Measurements from ENCODE around the gene HMHB1.

HMHB1 gene

GRCh38 chr5:143824851-143825720 lies 13.1 kb downstream of the HMHB1 start:
- no peak overlapping the region for H3K4me3 ChIP-seq (ENCODE audit: low read depth, low read length)
- peak; percentile 66 for DNase-seq
- TF ChIP-seq CTCF (IDR thresholded peaks at IDR 0.05; ENCODE audit: low read depth, low read length, missing control alignments), result peak; percentile 95
- H3K36me3 ChIP-seq (replicated peaks), result no peaks in the 10 kb centered on the region
- no peak overlapping the region for H3K27ac ChIP-seq
- in situ Hi-C loops (cut with HindIII; ENCODE audit: low pct_ligation_motif_present, low sequenced_read_pairs), result no loop called here
- H3K27me3 ChIP-seq (replicated peaks), result no peaks in the 10 kb centered on the region

- Histone ChIP-seq H3K27ac (no peak overlapping the region), H3K27me3 (replicated peaks) (no peaks in the 10 kb centered on the region), H3K4me3 (ENCODE audit: low read depth, low read length) (no peak overlapping the region), H3K36me3 (replicated peaks) (no peaks in the 10 kb centered on the region)
- no peak for DNase-seq
- no peak for TF ChIP-seq CTCF (IDR thresholded peaks at IDR 0.05; ENCODE audit: low read depth, low read length, missing control alignments)
- in situ Hi-C loops (cut with HindIII; ENCODE audit: low pct_ligation_motif_present, low sequenced_read_pairs), result no loop called here
These were observed 15.0 kb downstream of the HMHB1 start for GRCh38 chr5:143826951-143827444.

GRCh38 chr5:143828710-143829109 lies 16.7 kb downstream of the HMHB1 start:
- no peak for TF ChIP-seq CTCF (IDR thresholded peaks at IDR 0.05; ENCODE audit: low read depth, low read length, missing control alignments)
- no peaks in the 10 kb centered on the region for H3K36me3 ChIP-seq (replicated peaks)
- H3K27ac ChIP-seq, result no peak overlapping the region
- in situ Hi-C loops (cut with HindIII; ENCODE audit: low pct_ligation_motif_present, low sequenced_read_pairs), result no loop called here
- H3K27me3 ChIP-seq (replicated peaks), result no peaks in the 10 kb centered on the region
- H3K4me3 ChIP-seq (ENCODE audit: low read depth, low read length), result no peak overlapping the region
- no peak for DNase-seq

- no peak for DNase-seq
- in situ Hi-C loops (cut with HindIII; ENCODE audit: low pct_ligation_motif_present, low sequenced_read_pairs), result no loop called here
- H3K27ac ChIP-seq, result no peak overlapping the region
- no peaks in the 10 kb centered on the region for H3K27me3 ChIP-seq (replicated peaks)
- no peak for TF ChIP-seq CTCF (IDR thresholded peaks at IDR 0.05; ENCODE audit: low read depth, low read length, missing control alignments)
- H3K4me3 ChIP-seq (ENCODE audit: low read depth, low read length), result no peak overlapping the region
- H3K36me3 ChIP-seq (replicated peaks), result no peaks in the 10 kb centered on the region
These were observed 21.2 kb downstream of the HMHB1 start for GRCh38 chr5:143833177-143833576.

GRCh38 chr5:143835251-143835650 lies 23.3 kb downstream of the HMHB1 start:
- in situ Hi-C loops (cut with HindIII; ENCODE audit: low pct_ligation_motif_present, low sequenced_read_pairs), result no loop called here
- H3K36me3 ChIP-seq (replicated peaks), result no peaks in the 10 kb centered on the region
- no peak overlapping the region for H3K27ac ChIP-seq
- DNase-seq, result no peak
- no peaks in the 10 kb centered on the region for H3K27me3 ChIP-seq (replicated peaks)
- no peak for TF ChIP-seq CTCF (IDR thresholded peaks at IDR 0.05; ENCODE audit: low read depth, low read length, missing control alignments)
- no peak overlapping the region for H3K4me3 ChIP-seq (ENCODE audit: low read depth, low read length)
